K562 treated with DMSO at 1 percent for 4 hours (cell line): ENCODE results near the gene DHRS12. TPM values are rescaled to one million over a fixed set of nuclear protein-coding genes. Genes with fewer than 3 reads are reported as not detected.

ENCODE experiments used
- total RNA-seq: library from RNA; unstranded; fragments of 300-600 nt; gene quantifications from 2 replicates; pipeline ENCODE4 v1.2.3, GENCODE V29; 2022; ENCODE audit not compliant: insufficient read depth

The DHRS12 gene, protein sequence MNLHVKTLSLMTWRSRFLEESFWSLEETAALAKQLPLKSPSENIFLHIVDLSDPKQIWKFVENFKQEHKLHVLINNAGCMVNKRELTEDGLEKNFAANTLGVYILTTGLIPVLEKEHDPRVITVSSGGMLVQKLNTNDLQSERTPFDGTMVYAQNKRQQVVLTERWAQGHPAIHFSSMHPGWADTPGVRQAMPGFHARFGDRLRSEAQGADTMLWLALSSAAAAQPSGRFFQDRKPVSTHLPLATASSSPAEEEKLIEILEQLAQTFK
- 1.4 and 2.1 TPM in 2 replicates for total RNA-seq

GRCh38 chr13:51803422-51804294, at the start of gene DHRS12:
DHRS12 (minus strand) TSS chr13:51804163; CDS start chr13:51799659, 4,504 bp downstream.

DNA sequence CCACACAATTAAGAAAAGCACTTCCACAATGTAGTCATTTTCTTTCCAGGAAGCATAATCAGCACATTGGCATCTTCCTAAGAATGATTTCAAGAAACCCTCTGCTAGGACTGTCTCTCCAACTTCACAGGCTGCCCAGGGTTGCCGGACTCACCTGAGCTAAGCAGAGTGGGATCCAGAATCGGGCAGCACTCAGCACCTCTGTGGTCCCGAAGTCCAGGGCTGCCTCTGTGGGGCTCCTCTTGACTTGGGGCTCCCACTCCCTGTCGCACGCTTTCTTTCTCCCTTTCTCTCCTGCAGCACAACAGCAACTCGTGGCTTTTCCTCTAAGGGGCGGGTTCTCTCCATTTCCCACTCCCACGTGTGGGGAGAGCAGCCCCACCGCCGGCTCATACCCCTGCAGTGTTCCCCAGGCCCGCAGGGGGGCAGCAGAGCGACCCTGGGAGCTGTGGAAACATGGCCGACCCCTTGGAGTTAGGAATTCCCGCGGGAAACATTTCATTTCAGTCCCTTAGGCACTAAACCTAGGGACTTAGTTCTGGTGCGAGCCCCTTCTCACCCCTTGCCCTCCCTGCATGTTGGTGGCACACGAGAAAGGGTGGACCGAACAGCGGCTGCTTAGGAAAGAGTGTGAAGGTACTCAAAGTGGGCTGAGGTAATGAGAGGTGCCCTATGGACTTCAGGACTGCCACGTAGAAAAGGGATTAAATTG, 41.1 kb upstream of the DHRS12 start, which contains the start of gene TMEM272:
TSS of gene TMEM272 (minus strand) at position 316 of the 712 bp plus-strand sequence. CDS start 6,647 bp downstream, outside the sequence.

Other genes starting within 250 kb of the DHRS12 start
- 4.7 and 11.9 TPM in 2 replicates for gene WDFY2, start 219.7 kb downstream of the DHRS12 start, total RNA-seq
- gene TMEM272, start 41.0 kb upstream of the DHRS12 start, total RNA-seq = not detected in 2 replicates
- not detected in 2 replicates for gene CCDC70, start 57.8 kb upstream of the DHRS12 start, total RNA-seq
- 7.8 and 8.9 TPM in 2 replicates for gene ATP7B, start 207.3 kb upstream of the DHRS12 start, total RNA-seq
- gene ALG11, start 208.2 kb upstream of the DHRS12 start, total RNA-seq = 4.4 and 7.4 TPM in 2 replicates
- 5.6 and 5.9 TPM in 2 replicates for gene UTP14C, start 220.5 kb upstream of the DHRS12 start, total RNA-seq